ENCODE results near the gene AOAH. TPM values are rescaled to one million over a fixed set of nuclear protein-coding genes. Genes with fewer than 3 reads are reported as not detected.

AOAH gene
- total RNA-seq, 1 experiment from 2014 or later = not detected

- peak; percentile 10 for DNase-seq (ENCODE audit: low read depth)
Observed at GRCh38 chr7:36563706-36564327, 160.5 kb downstream of the AOAH start.

DNA sequence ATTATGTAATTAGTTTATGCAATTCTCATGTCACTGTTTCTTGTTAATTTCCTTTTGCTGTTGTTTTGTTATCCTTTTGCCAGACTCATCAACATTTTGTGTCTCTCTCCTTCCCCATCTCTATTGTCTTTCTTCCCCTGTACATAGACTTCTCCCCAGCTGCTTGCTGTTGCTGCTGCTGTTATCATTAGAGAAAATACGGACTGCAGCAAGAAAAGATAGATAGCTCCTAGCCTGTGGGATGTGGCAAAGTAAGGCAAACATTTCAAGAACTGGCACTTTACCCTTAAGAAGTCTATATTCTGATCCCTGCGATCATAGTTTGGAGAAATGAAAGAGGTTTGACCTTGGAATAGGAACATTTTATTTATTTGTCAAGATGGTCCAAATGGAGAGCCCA lies 162.2 kb downstream of the AOAH start:
- DNase-seq (ENCODE audit: low read depth) = no peak

- no peak for DNase-seq (ENCODE audit: low read depth)
Observed at GRCh38 chr7:36549029-36549428, 175.3 kb downstream of the AOAH start.

- no peak for DNase-seq (ENCODE audit: low read depth)
Observed at GRCh38 chr7:36547416-36547815, 176.9 kb downstream of the AOAH start.

DNA sequence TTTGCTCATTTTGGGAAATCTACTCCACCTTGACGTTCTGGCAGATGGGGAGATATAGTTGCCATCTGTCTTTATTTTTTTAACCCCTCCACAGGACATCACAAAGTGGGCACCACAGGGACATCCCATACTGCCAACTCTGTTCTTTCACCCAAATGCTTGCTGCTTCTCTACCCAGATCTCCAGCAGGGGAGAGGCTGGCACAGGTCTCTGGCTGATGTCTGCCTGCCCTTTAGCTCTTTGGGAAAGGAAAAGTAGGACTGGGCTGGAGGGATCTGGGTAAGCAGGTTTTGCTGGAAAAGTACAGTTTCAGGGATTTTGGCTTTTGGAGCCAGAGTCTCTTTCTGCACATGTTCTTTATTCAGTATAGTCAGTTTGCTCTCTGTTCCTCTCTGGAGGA lies 178.0 kb downstream of the AOAH start:
- no peak for DNase-seq (ENCODE audit: low read depth)

GRCh38 chr7:36545291-36545690 lies 179.0 kb downstream of the AOAH start:
- DNase-seq (ENCODE audit: low read depth) = no peak

- DNase-seq (ENCODE audit: low read depth) = no peak
Observed at GRCh38 chr7:36538126-36538525, 186.2 kb downstream of the AOAH start.

DNA sequence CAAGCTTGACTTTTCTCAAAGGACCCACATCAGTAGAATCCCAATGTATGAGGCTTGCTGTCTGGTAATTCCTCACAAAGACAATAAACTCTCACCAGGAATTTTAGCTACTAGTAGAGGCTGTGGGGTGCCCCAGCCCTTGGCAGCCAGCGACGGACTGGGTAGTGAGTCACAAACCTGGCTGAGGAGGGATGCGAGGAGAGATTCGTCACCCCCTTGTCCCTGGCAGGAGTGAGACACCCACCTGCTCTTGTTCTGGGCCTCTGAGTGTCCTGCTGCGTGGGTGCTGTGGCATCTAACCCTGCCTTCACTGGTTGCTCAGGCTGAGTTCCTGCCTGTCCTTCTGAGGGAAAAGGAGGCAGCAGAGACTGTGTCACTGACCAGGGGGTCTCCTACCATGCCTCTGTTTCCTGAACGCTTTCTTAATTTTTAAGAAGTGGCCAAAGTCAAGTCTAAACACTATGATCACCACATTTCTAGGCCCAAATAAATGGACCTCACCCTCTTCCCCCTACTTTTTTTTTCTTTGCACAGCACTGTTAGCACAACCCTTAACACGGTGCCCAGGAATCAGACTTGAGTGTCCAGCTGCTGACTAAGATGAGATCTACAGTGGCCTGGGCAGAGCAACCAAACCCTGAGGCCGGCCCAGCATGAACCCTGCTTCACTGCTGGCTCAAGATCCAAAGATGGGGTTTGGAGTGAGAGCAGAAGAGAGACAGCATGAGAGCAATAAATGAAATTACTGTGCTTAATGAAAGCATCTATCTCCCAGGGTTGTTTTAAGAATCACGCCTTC lies 188.2 kb downstream of the AOAH start:
- peak; percentile 27 for DNase-seq (ENCODE audit: low read depth)

GRCh38 chr7:36533717-36534116 lies 190.6 kb downstream of the AOAH start:
- DNase-seq (ENCODE audit: low read depth) = no peak

GRCh38 chr7:36532981-36533499 lies 191.3 kb downstream of the AOAH start:
- DNase-seq (ENCODE audit: low read depth) = no peak

DNA sequence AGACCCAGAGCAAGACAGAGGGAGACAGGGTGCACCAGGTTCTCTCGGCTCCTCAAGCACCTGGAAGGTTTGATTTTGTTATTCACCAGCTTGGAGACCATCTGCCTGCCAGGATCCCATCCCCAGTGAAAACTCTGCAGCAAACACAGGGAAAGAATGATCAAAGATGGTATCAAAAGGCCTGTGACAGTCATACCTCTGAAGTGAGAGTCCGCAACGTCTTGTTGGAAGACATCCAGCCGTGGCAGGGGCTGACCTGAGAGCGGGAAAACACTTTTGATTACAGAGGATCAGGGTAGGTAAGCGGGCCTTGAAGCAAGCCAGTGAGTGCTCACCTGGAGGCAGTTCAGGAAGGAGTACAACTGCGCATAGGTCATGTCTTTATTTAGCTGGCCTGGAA lies 192.3 kb downstream of the AOAH start:
- DNase-seq (ENCODE audit: low read depth) = no peak

DNA sequence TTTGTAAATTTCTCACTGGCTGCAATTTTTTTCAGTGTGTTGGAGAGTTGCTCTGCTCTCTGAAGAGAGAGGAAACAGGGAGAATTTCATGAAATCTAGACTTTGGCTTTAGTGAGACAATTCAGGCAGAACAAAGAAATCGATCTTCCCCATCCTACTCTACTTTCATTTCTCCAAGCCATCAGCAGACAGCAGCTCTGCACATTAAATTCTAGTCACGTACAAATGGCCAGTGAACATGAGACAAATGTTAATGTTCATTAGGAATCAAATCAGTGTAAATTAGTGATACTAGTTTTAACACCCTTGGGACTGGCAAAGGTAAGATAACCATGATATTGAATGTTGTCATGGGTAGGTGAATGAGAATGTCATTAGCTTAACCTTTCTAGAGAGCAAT lies 193.8 kb downstream of the AOAH start:
- no peak for DNase-seq (ENCODE audit: low read depth)

DNA sequence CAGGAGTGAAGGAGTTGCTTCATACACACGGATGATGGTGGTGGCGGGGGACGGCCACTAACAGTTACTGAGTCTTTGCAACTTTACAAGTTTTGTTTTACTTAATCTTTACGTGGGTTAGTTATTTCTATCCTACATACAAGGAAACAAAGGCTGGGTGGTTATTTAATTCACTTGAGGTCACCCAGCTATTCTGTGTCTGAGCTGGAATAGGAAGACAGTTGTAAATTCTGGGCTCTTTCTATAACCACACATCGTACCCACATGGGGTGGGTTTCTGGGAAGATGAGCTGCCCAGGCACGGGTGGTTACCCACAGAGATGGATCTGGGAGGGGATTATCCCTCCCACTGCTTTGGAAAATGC lies 196.8 kb downstream of the AOAH start:
- DNase-seq (ENCODE audit: low read depth) = no peak

DNA sequence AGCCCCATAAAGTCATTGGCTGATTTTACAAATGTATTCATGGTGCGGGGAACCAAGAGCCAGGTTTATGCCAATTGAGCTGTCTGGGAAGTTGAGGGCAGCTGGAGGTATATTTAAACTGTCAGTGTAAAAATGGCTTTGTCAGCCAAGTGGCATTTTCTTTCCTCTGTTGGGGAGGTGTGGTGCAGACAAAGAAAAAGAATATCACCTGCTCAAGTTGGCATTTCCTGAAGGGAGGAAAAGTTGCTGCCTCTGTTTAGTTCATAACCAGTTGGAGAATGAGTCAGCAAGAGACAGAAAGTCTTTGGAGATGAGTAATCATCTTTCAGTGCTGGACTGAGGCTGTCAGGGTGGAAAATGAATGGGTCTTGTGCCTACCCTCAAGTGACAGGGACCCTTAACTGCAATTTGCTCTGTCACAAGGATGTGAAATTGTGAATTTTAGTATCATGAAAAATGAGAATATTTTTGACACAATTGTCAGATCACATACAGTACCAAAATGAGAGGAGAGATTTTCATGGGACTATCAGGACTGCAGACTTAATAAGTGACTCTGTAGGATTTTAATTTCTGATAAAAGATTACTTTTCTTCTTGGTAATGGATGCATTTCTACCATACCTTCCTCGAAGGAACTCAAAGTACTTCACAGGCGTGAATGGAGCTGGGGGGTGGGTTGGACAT lies 197.3 kb downstream of the AOAH start:
- DNase-seq (ENCODE audit: low read depth) = peak; percentile 86

DNA sequence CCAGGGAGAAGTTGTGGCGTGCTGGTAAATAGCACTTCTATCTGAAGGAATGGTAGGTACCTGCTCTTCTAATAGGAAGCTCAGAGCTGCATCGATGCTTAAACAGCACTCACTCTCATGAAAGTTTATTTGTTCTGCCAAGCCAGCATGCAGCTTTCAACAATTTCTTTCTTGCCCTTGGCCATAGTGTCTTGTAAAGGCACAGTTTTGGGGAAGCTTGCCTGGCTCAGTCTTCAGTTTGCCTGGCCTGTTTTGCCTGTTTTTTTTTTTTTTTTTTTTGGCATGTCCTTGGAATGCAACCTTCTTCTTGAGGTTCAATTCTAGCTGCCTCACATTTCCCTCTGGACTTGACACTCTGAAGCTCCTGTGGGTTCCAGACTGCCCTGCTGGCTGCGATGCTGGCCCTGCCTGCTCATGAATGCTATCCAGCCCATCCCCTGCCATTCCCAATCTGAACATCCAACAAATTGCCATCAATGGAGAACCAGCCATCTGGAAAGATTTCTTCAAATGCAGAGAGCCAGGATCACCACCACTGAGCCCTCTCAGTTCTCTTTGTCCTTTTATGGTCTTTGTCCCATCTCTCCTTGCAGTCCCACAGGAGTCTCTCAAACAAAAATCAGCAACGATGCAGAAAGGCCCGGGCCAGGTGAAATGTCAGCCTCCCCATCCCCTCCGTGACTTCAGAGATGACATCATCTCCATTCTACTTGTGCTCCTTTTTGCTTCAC lies 200.8 kb downstream of the AOAH start:
- no peak for DNase-seq (ENCODE audit: low read depth)

- DNase-seq (ENCODE audit: low read depth) = no peak
Observed at GRCh38 chr7:36522453-36523007, 201.8 kb downstream of the AOAH start.

DNA sequence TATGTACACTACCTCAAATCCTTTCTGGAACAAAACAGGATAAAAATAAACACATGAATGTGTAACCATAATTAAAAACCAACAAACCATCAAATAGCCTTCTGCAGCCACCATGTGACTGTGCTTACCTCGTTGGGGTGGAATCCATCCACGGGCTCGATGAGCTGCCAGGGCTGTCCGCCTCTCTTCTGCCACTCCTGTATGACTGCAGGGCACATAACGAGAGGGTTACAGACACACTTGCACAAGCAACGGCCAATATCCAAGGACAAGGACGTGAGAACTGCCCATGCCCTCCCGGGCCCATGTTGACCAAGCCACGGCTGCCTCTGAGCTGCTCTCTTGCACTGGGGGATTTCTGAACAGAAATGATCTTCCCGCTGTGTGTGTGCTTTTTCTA lies 202.4 kb downstream of the AOAH start:
- no peak for DNase-seq (ENCODE audit: low read depth)

DNA sequence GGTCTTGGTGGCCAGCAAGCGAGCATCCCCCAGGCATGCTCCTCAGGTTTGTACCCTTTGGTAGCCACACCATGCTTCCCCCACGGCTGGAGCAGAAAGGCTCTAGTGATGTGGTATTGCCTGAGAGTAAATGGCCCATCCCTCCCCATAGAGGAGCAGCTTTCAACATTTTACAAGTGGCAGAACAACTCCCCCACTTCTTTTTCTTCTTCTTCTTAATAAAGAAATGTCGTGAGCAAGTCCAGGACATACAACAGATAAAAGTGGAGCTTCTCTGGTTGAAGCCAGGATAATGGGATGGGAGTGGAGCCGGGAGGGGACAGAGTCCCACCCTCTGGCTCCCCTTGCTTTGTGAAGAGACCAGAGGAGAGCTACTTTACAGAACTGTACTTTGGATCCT lies 203.2 kb downstream of the AOAH start:
- DNase-seq (ENCODE audit: low read depth) = no peak

DNA sequence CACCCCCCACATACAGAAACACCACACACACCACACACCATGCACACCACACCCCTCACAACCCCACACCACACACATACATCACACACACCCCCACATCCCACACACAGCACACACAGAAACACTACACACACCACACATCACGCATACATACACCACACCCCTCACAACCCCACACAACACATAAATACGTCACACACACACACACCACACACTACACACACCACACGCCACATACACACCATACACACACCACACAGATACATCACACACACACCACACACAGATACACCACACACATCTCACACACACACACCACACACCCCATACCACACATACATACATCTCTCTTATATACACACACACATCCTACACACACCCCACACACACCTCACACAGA lies 208.4 kb downstream of the AOAH start:
- no peak for DNase-seq (ENCODE audit: low read depth)

GRCh38 chr7:36514289-36515243 lies 209.7 kb downstream of the AOAH start:
- no peak for DNase-seq (ENCODE audit: low read depth)
